Middle frontal gyrus (tissue), 1 donor: ENCODE measurements around the gene LRRC15.

ENCODE experiments used
- DNase-seq: peaks from one replicate; pipeline ENCODE4 v3.0.0-alpha.2; 2015; ENCODE audit warnings: low spot score; ENCODE audit errors: extremely low spot score

LRRC15 gene

DNA sequence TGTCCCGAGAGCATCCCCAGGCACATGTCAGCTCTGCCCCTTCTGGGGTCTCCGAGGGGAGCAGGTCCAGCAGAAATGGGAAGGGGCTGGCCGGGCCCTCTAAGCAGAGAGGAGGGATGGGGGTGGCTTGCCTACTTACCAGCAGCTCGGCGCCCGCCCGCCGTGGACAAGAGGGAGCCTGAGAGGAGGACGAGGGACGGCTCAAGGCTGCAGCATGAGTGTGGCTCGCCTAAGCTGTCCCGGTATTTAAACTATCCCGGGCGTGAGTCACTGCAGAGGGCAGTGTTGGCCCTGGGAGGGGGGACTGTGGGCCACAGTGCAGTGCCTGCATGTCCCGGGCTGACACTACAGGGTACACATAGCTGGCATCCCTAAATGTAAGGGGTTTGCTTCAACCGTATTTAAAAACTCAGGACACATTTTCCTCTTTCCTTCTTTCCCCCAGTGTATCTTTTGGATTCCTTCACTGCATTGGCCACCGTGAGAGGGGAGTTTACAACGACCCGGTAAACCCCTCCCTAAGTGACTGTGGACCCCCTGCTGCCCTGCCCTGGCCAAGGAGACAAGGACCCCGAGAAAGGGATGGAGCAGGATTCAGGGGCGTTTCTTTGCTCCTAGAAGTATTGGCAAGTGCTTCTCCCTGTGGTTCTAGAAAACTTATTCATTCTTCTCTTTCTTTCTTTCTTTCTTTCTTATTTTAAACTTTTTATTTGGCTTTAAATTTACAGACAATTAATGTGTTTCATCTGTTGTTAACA, at the start of gene LRRC15:
LRRC15 (minus strand) TSS at position 222 of the 758 bp plus-strand sequence. CDS start 8,700 bp downstream, outside the sequence.
- DNase-seq = no peak

DNA sequence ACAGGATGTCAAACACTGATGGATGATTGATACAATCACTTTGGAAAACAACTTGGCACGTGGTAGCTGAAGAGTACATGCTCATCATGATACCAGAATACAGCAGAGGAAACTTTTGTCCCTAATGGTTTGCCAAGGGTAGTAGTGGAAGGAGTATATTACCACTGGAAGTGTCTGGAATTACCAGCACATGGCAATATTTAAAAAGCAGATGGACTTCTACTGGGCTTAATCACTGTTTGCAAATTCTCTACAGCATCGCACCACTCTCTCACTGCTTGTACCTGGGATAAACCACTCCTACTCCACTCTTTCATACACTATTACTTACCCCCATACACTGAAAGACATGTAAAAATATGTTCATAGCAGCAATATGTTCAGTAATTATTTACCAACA, 49.1 kb upstream of the LRRC15 start:
- DNase-seq = no peak

DNA sequence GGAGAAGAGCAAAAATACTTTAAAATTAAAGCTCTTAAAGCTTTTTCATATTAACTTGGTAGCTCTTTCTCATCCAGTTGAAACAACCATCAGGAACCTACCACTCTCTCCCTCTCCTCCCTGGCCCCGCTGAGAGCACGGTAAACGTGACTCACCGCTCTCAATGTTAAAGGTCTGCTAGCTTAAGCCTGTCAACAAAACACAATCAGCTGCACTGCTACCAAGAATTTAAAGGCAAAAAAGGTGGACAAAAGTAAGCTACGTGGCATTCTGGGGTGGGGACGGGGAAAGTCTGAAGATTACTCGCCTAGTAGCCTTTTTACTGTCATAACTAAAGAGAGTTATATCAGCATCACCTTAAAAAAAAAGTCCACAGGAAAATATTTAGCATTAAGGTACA, 37.9 kb upstream of the LRRC15 start:
- no peak for DNase-seq

DNA sequence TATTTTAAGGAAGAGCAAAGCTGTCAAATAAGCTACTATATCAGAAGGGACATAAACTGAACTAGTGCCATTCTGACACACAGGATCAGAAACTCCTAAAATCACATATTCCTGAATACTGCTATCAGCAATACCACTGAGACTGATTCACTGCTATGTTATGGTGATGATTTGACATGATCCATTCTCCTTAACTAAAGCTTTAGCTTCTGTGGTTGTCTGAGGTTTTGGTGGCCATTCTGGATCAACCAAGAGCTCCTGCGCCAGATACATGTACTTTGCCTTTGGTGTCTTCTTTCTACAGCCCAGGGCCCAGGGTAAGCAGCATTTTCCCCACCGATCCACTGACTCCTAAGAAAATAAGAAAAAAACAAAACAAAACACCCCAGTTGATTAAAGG, 36.2 kb upstream of the LRRC15 start:
- no peak for DNase-seq

DNA sequence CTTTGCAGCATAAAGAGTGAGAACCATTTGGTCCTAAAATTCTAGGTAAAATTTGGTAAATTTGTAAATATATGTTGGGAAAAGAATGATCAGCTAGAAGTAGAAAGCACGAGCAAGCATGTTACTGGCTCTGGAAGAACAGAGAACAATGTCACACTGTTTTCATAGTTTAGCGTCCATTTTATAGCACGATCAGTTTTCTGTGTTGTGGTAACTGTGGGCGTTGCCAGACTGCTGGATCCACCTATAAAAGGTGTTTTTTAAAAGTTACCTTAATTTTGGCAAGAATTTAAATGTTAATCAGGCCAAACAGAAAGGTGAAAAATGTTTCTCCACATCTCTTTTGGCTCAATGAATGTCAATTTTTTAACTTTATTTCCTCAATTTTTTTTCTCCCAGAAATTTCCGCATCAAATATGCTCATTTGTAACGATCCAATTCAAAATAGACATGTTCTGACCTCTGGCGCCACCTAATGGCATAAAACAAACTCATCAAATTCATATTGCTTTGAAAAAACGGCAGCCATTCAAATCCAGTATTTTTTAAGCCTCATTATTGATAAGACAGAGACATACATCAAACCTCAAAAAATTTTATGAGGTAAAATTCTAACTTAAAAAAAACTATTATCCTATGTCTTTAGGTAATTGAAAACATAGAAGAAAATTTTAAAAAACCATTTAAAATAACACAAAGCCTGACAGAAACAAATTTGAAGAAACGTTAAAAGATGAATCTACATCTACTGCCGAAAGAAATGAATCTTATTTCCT, 35.0 kb upstream of the LRRC15 start:
- peak; percentile 31 for DNase-seq

DNA sequence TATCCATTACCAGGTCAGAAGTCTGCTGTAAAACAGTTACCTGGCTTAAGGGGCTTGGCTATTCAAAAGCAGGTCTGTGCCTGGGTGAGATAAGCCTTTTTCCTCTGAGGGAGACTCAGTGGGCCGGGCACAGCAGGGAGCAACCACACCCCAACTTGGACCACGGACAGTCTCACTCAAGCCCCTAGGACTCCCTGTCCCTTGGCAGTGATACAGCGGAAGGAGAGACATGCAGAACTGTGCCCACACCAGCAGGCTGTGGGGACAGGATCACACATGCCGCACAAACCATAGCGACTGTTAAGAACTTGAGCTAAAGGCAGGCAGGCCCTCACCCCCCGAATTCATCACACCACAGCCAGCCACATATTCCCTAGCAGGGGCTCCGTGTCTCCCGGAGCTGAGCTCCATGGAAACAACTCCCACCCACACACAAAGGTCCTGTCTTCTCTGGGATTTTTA, 32.4 kb upstream of the LRRC15 start:
- DNase-seq = no peak

DNA sequence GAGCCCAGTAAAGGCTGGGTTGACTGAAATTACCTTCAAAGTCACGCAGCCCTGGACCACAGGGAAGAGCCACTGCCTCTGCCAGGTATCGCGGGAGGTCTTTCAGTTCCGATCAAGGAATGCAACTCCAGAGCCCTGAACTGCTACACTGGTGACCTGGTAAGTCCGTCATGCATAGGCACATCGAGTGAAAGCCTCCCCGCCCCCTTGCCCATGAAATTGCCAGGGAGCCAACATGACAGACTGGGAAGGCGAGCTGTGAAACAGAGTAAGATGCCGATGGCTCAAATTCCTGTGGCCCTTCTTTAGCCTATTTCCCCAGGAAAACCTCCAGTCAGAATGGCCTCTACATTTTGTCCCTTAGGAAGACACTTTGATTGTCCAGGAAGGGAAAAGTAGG, 31.8 kb upstream of the LRRC15 start:
- DNase-seq = no peak

DNA sequence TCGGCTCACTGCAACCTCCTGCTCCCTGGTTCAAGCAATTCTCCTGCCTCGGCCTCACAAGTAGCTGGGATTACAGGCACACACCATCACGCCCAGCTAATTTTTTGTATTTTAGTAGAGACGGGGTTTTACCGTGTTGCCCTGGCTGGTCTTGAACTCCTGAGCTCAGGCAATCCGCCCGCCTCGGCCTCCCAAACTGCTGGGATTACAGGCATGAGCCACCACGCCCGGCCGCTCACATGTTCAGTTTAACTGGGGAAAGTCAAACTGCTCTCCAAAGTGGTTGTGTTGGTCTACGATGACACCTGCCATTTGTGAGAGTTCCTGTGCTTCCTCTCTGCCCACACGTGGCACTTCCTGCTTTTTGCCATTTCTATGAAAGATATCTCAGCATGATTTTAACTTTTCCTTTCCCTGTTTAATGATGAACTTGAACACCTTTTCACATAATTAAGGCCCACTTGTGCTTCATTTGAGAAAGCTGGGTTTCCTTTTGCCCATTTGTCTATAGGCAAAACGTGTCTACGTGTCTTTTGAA, 30.4 kb upstream of the LRRC15 start:
- no peak for DNase-seq

DNA sequence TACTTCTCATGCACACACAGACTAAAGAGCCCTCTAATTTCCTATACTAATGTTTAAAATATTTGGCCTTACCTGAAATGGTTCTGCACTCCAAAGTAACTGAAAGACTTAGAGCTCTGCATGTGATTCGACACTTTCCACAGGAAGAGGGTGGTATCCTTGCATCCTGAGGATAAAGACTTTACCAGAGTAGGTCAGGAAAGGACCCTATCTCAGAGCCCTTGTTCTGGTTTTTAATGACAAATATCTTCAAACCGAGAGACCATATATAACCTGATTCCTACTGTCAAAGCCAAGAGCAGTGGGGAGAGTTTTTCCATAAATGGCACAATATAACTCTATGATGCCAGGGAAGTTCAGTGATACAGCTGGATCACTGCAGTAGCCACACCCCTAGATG, 29.6 kb upstream of the LRRC15 start, which contains the start of gene GP5:
GP5 (minus strand) TSS at position 101 of the 400 bp plus-strand sequence. CDS start 984 bp downstream, outside the sequence.
- no peak for DNase-seq

DNA sequence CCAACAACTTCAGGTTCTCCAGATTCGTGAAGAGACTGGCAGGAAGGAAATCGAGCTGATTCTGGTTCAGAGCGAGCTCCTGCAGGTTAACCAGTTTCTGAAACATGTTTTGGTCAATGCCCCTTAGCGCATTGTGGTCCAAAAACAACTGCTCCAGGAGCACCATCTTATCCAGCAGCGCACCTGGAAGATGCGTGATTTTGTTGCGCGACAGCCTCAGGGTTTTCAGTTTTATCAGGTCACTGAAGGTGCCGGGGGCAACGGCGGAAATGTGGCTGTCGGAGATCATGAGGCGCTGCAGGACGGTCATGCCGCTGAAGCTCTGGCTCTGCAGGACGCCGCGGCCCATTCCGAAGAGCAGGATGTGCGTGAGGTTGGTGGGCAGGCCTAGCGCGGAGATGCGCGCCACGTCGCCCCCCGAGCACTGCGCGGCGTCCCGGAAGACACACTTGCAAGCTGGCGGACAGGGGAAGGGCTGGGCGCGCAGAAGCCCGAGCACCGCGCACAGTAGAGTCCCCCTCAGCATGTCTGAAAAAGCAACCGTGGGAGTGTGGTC, 28.3 kb upstream of the LRRC15 start:
- no peak for DNase-seq

DNA sequence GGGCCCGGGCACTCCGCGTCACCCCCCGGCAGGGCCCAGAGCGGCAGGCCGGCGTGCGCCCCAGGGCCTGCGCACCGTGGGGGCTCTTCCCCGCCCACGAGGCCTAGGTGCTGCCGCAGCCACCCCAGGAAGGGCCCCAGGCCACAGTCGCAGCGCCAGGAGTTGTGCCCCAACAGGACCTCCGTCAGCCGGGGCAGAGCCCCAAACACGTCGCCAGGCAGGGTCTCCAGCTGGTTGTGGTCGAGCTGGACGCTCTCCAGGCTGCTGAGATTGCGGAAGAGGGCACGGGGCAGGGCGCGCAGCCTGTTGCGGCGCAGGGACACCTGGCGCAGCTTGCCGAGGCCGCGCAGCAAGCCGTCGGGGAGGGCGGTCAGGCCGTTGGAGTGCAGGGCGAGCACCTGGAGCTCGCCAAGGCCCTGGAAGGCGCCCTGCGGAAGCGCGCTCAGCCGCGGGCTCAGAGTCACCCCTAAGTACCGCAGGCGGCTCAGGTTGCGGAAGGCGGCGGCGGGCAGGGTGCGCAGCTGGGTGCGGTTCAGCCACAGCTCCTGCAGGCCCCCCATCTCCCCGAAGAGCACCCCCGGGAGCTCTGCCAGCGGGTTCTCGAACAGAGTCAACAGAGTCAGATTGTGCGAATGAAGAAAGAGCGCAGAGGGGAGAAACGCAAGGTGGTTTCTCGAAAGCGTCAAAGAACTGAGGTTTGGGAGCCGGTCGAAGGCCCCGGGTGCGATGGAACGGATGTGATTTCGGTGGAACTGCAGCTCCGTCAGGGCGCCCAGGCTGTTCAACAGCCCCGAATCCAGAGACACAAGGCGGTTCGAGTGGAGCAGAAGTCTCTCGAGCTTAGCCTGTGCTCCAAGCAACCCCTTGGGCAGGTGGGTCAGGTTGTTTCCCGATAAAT, 27.6 kb upstream of the LRRC15 start:
- no peak for DNase-seq

DNA sequence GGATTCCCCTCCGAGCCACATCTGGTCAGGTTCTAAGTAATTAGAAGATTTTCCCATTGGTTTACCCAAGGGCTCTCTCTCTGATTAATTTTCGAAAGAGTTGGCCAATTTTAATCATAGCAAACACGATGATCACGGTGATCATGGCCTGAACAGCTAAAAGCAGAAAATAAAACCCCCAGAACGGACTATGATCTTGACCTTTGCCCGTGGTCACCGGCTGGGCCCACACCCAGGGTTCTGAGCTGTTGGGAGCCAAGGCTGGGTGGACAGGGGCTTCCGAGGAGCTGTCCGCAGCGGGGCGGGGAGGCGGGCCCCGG, 27.0 kb upstream of the LRRC15 start:
- no peak for DNase-seq

DNA sequence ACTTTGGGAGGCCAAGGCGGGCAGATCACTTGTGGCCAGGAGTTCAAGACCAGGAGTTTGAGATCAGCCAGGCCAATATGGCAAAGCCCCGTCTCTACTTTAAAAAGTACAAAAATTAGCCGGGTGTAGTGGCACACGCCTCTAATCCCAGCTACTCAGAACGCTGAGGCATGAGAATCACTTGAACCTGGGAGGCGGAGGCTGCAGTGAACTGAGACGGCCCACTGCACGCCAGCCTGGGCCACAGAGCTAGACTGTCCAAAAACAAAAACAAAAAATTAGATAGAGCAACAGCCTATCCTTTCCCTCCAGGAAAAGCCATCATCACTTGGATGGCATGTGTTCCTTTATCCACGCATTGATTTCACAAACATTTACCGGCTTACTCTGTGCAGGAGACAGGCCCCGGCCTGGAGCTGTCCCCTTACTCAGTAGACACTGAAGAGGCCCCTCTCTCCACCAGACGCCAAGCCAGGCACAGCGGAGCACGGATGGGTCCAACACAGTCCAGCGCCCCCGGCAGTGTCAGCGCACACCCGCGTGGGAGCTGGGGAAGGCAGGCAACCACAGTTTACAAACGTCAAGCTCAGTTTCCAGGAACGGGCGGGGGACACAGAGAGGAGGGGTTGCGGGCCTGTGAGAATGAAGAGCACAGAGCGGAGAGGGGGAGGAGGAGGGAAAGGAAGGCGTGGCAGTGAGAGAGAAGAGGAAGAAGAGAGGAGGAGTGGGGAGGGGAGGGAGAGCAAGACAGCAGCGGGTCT, 26.4 kb upstream of the LRRC15 start:
- DNase-seq = no peak

DNA sequence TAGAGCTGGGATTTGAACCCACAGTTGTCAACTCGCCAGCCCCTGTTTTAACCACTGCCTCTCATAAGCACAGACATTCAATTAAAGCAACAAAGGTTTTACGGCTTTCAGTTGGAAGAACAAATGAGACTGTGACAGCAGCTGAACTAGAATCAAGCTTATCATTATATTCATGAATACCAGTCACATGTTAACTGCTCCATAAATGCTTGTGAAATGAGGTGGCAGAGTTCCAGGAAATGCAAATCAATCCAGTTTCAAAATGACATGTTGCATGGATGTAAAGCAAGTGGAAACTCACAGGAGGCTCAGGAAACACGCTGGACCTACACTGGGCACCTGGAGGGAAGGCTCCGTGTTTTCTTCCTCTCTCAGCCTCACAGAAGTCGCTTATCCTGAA, 25.7 kb upstream of the LRRC15 start:
- no peak for DNase-seq

DNA sequence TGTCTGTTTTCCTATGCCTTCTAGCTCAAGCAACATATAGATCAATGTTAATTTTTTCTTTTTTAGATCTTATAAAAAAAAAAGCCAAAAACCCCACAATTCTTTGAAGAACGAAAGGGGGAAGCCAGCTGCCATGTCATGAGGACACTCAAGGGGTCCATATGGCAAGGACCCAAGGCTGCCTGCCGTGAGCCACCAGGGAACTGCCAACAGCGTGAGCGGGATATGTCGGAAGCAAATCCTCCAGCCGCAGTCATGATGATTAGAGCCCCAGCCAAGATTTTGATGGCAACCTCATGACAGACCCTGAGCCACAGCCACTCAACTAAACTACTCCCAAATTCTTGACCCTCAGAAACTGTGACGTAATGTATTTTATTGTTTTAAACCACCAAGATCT, 23.0 kb upstream of the LRRC15 start:
- no peak for DNase-seq

DNA sequence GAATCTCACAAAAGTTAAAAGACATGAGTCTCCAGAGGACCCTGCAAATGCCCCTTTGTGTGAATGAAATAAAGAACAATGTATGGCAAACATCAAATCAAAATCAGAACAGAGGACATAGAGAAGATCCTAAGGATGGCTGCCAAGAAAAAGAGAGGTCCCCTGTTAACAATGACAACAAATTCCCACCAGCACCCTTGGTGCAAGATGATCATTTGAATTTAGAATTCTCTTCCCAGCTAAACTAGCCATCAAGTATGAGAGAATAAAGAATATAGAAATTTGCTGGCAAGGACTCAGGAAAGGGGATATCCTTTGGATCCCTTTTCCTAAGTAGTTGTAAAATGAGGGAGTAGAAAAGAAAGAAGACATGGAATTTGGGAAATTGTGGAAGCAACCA, 21.3 kb upstream of the LRRC15 start:
- DNase-seq = no peak

DNA sequence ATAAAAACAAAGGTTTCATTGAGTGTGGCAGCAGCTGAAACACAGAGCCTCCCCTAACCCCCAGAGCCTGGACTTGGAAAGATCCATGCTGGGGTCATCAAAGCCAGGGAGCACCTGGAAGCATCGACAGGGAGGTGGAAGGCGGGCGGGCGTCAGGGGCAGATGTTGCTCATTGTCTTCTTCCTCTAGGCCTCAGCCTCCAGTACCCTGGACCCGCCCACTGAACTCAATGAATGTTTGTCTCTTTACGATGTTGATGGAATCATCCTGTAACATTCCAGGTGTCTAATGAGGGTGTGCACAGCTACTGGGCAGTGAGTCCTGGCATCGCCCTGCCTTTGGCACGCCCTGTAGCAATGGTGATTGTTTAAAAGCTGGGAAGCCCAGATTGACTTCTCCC, 19.7 kb upstream of the LRRC15 start:
- no peak for DNase-seq

DNA sequence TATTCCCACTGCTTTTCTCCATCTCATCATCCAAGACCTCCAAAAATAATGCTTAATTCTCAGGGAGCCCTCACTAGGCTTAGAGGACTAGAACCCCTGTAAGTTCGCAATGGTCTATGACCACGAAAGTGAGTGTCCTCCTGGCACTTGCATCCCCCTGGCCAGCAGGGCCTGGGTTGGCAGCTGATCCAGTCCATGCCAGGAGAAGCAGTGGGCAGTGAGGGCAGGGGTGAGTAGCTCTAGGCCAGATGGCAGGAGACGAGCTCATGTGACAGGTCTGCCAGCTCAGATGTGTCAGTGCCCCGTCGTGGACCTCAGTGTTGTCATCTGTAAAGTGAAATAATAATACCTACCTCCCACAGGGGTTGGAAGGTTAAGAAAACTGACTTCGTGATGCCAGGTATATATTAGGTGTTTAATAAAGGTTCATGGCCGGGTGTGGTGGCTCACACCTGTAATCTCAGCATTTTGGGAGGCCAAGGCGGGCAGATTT, 18.4 kb upstream of the LRRC15 start:
- no peak for DNase-seq

DNA sequence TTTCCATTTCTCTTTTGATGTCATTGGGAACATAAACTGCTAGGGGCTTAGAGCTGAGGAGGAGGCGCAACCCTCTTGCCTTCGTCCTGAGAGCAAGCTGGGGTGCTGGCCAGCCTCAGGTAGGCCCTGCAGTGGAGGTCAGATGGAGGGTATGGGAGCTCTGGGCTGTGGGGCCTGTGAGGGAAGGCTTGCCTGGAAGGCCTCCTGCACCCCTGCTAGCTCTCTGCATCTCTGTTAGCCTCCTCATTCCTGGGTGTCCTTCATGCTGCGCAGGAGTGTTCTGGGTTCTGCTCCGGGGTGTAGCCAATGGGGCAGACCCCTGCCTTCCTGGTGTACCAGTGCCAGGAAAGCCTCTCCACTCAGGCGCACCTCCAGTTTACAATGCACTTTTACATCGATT, 17.7 kb upstream of the LRRC15 start:
- DNase-seq = no peak

DNA sequence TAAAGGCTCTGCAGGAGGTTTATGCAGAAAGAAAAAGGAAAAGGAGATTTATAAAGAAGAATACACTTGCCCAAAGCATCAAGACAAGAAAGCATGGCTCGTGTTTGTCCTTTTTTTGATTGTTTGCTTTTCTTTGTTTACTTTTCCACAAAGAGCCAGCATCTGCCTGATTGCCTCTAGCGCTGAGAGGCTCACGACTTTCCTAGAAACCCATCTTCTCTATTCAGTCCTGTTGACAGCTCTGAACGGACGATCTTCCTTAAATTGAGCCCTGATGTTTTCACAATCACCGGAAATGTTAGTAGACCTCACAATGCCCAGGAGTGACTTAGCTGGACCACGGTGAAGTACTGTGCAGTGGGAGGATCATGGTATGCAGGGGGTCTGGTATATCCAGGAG, 17.1 kb upstream of the LRRC15 start:
- DNase-seq = no peak
